Astrocyte of the cerebellum (primary cell): ENCODE results near the gene STK32C.

ENCODE experiments used
- DNase-seq: peaks from one replicate; pipeline ENCODE4 v3.0.0-alpha.2; 2011; ENCODE audit warnings: low read depth
- H3K4me3 ChIP-seq: 2 replicates; pipeline ENCODE4 v1.5.1; 2011; ENCODE audit warnings: mild to moderate bottlenecking, low read depth, low read length, moderate library complexity
- CTCF ChIP-seq: IDR thresholded peaks from 2 replicates; pipeline ENCODE4 v1.5.1; 2012; ENCODE audit warnings: low read length, low read depth, moderate library complexity, mild to moderate bottlenecking; ENCODE audit errors: missing control alignments
- in situ Hi-C: cut with HindIII; loops from 2 replicates; pipeline ENCODE4 v1.10.0; 2017; ENCODE audit warnings: low sequenced_read_pairs

STK32C gene

GRCh38 chr10:132313305-132313704 is 5.6 kb upstream of the STK32C start:
- no peak for DNase-seq
- TF ChIP-seq CTCF: no peak
- no peak overlapping the region for H3K4me3 ChIP-seq
- in situ Hi-C loops: no loop called here

- no peak for DNase-seq
- no peak for TF ChIP-seq CTCF
- H3K4me3 ChIP-seq: no peak overlapping the region
- in situ Hi-C loops: no loop called here
Measured at GRCh38 chr10:132311338-132311939, 3.7 kb upstream of the STK32C start.

DNA sequence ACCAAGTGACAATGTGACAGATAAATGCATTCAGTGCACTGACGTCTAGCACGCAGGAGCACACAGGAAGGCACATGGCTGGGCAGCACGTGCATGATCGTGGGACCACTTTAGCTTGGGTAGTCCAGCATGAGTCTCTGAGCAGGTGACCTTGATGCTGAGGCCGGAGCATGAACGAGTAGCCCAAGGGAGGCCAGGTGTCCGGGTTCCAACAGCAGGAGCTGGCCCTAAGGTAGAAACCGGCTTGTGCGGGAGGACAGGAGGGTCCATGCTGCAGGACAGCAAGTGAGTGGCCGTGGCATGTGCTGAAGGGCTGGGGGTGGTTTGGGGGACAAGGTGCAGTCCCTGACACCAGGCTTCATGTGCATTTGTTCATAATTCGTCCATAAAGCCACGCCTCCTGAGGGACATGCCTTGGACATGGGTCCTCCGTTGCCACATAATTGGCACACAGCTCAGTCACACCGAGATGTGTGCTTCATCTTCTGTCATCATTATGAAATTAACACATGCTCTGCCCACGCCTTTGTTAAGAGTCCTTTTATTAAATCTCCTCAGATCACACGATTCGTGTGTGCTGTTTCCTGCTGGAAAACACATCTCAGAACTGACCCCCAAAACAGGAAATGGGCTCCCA is 3.1 kb upstream of the STK32C start:
- in situ Hi-C loops: no loop called here
- no peak overlapping the region for H3K4me3 ChIP-seq
- TF ChIP-seq CTCF: no peak
- no peak for DNase-seq

DNA sequence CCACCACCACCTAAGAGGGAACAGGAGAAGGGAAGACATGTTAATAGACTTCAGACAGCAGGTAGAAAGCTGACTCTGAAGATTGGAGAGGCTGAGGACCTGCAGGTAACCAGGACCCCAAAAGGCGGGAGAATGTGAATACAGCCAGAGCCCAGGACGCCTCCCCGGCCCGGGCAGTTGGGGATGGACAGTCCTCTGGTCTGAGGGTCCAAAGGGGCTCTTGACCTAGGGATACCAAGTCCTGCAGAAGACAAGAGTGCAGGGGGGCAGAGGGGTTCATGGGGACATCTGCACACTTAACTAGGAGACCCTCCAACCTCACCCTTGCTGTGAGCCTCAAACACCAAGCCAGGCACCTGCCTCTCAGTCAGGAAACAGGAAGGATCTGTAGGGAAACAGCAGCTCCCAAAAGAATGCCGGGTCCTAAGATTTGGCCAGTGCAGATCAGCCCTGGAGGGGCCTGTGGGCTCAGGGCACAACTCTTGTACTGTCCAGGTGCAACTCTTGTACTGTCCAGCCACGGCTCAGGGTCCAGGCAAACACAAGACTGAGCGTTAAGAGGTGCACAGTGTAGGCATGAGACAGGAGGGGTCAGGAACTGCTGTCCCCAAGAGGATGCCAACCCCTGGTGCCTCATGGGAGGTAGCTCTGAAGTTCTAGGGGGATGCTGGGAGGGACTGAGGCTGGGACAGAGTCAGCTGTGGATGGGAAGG is 2.3 kb upstream of the STK32C start:
- DNase-seq: no peak
- no peak overlapping the region for H3K4me3 ChIP-seq
- in situ Hi-C loops: no loop called here
- TF ChIP-seq CTCF: no peak

GRCh38 chr10:132309471-132309865 is 1.7 kb upstream of the STK32C start:
- in situ Hi-C loops: no loop called here
- TF ChIP-seq CTCF: no peak
- no peak for DNase-seq
- no peak overlapping the region for H3K4me3 ChIP-seq

DNA sequence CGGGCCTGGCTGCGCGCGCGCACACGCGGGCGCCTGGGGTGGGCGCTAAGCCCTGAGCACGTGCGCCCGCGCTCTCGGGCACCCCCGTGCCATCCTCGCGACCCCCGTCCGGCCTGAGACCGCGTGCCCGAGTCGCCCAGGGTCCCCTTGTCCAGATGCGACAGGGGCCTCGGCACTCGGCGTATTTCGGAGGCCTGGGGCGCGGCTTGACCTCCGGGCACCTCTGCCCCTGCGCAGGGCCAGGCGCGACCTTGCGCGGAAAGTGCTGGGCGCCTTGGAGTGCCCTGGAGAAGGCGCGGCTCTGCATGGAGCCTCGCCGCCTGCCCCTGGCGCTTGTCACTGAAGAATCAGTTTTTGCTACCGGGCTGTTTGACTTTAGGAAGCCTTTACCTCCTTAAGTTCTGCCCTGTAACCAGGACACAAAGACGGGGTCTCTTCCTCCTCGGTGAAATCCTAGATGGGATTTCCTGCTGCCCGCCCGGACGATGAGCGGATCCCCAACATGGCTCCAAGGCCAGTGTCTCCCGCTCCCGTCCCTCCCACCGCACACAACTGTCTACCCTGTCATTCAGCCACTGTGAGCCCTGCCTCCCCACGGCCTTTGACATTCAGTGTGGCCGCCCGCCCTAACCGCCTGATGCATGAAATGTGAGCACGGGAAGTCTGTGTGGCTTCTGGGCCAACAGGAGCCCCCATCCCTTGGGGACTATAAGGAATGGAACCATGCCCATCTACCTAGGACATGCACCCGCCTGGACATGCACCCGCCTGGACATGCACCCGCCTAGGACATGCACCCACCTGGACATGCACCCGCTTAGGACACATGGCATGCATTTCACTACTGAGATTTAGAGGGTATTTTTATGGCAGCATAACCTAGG is 1.1 kb upstream of the STK32C start:
- TF ChIP-seq CTCF: no peak
- in situ Hi-C loops: no loop called here
- peak overlapping the region; percentile 59 for H3K4me3 ChIP-seq
- no peak for DNase-seq
